Endometrium (tissue), 2 donors: Measurements from ENCODE around the gene IP6K1.
"Not testable (repeated sequence)": the region's sequence is repeated elsewhere in the genome, so short reads cannot be mapped to it uniquely, and the experiment has no call there.

ENCODE experiments used
- FAIRE-seq: peaks from 2 replicates; lab custom pipeline; 2012; peaks lifted over from hg19 to GRCh38; lab: Jason Lieb, UNC
- donor health status: control.
- donor health status: control.

The IP6K1 gene

GRCh38 chr3:49793486-49794085 lies 7.2 kb upstream of the IP6K1 start:
- no peak for FAIRE-seq

GRCh38 chr3:49792371-49793150 lies 6.2 kb upstream of the IP6K1 start:
- FAIRE-seq, result no peak

GRCh38 chr3:49791571-49791970 lies 5.2 kb upstream of the IP6K1 start:
- no peak for FAIRE-seq

- no peak for FAIRE-seq
Measured at GRCh38 chr3:49790626-49791411, 4.5 kb upstream of the IP6K1 start.

GRCh38 chr3:49788056-49788455 lies 1.7 kb upstream of the IP6K1 start:
- FAIRE-seq, result no peak

GRCh38 chr3:49787536-49787935 lies 1.2 kb upstream of the IP6K1 start:
- no peak for FAIRE-seq

- no peak for FAIRE-seq
Measured at GRCh38 chr3:49787182-49787464, 781 bp upstream of the IP6K1 start.

GRCh38 chr3:49785565-49786356 lies 581 bp downstream of the IP6K1 start:
- FAIRE-seq, result no peak

GRCh38 chr3:49782277-49782676 lies 4.1 kb downstream of the IP6K1 start:
- FAIRE-seq, result not testable (repeated sequence)

GRCh38 chr3:49781415-49782199 lies 4.7 kb downstream of the IP6K1 start:
- FAIRE-seq, result no peak

GRCh38 chr3:49780975-49781365 lies 5.4 kb downstream of the IP6K1 start:
- FAIRE-seq, result not testable (repeated sequence)

- no peak for FAIRE-seq
Measured at GRCh38 chr3:49780080-49780974, 6.0 kb downstream of the IP6K1 start.

GRCh38 chr3:49779358-49780079 lies 6.8 kb downstream of the IP6K1 start:
- FAIRE-seq, result no peak

GRCh38 chr3:49776101-49776500 lies 10.2 kb downstream of the IP6K1 start:
- FAIRE-seq, result not testable (repeated sequence)

- FAIRE-seq, result no peak
Measured at GRCh38 chr3:49775538-49775937, 10.8 kb downstream of the IP6K1 start.

GRCh38 chr3:49772703-49773102 lies 13.6 kb downstream of the IP6K1 start:
- FAIRE-seq, result no peak

GRCh38 chr3:49771340-49771938 lies 14.9 kb downstream of the IP6K1 start:
- no peak for FAIRE-seq

- FAIRE-seq, result no peak
Measured at GRCh38 chr3:49769926-49770325, 16.4 kb downstream of the IP6K1 start.

- FAIRE-seq, result no peak
Measured at GRCh38 chr3:49769286-49769915, 16.9 kb downstream of the IP6K1 start.
